Measurements from ENCODE around the gene TRAF3IP3. TPM values are rescaled to one million over a fixed set of nuclear protein-coding genes. Genes with fewer than 3 reads are reported as not detected.

Gene TRAF3IP3
- total and polyA plus RNA-seq, 2 donors from 2014 or later = 3.6 to 16.4 TPM

GRCh38 chr1:209708297-209708696, 47.6 kb upstream of the TRAF3IP3 start:
- intact Hi-C loops (cut with DNase I) = no loop called here
- FAIRE-seq (no peak), DNase-seq (no peak)
- Histone ChIP-seq H3K9me3 (ENCODE audit: control insufficient read depth in 2 of 3, insufficient read depth in 1 of 3, low read length in 3 of 3) (no peaks in the 10 kb centered on the region), H3K4me3 (ENCODE audit: low read length in 3 of 3) (no peak overlapping the region), H3K9ac (ENCODE audit: low read length in 3 of 3) (no peak overlapping the region), H3K27ac (ENCODE audit: low read depth in 2 of 2, low read length in 2 of 2) (no peak overlapping the region), H3K27me3 (ENCODE audit: control insufficient read depth, insufficient read depth, low read length) (no peaks in the 10 kb centered on the region), H3K36me3 (ENCODE audit: control insufficient read depth in 2 of 3, insufficient read depth in 3 of 3, low read length in 3 of 3) (no peaks in the 10 kb centered on the region), H3K4me1 (ENCODE audit: control insufficient read depth in 2 of 3, insufficient read depth in 2 of 3, low read depth in 1 of 3, low read length in 3 of 3) (peaks cover 0 to 8% (median 6%) of the 10 kb centered on the region in 3 donors)
- no peak for TF ChIP-seq CTCF (IDR thresholded peaks at IDR 0.05; ENCODE audit: borderline replicate concordance, extremely low read depth, insufficient read depth)

DNA sequence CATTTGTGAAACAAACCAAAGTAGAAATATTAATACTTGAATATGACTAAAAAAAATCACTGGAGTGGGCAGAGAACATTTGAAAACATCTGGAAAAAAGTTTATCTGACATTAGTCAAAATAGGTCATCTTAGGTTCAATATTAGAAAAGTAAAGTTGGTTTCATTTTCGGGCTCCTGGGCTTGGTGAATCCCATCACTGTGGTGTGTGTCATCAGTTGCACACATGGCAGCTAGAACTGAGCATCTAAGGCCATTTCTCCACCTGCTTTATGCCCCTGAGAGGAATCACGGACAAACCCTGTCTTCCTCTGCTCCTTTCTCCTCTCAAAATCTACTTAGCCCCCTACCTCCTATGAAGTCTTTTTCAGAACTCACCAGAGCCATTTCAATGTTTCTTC, 45.8 kb upstream of the TRAF3IP3 start:
- no peak for TF ChIP-seq CTCF (IDR thresholded peaks at IDR 0.05; ENCODE audit: borderline replicate concordance, extremely low read depth, insufficient read depth)

DNA sequence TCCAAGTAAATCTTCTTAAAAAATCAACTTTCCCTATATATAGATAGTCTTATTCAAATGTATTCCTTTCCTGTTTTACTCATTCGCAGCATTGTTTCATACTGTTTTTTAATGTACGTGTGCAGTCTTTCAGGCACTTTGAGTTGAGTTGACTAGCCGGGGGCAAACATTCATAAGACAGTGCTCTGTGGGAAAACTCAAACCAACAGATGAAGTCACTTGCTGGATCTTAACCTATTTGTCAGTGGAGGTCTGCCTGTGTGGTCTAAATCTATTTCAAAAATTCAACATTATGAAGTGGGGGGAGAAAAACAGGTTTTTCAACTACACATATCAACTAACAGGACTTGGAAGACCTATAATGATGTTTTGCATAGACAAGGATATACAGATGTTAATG, 45.0 kb upstream of the TRAF3IP3 start:
- Histone ChIP-seq H3K9ac (ENCODE audit: low read length in 3 of 3) (no peak overlapping the region), H3K4me1 (ENCODE audit: control insufficient read depth in 2 of 3, insufficient read depth in 2 of 3, low read depth in 1 of 3, low read length in 3 of 3) (peaks cover 0 to 8% (median 6%) of the 10 kb centered on the region in 3 donors), H3K27ac (ENCODE audit: low read depth in 2 of 2, low read length in 2 of 2) (no peak overlapping the region), H3K4me3 (ENCODE audit: low read length in 3 of 3) (no peak overlapping the region), H3K9me3 (ENCODE audit: control insufficient read depth in 2 of 3, insufficient read depth in 1 of 3, low read length in 3 of 3) (no peaks in the 10 kb centered on the region), H3K27me3 (ENCODE audit: control insufficient read depth, insufficient read depth, low read length) (no peaks in the 10 kb centered on the region), H3K36me3 (ENCODE audit: control insufficient read depth in 2 of 3, insufficient read depth in 3 of 3, low read length in 3 of 3) (no peaks in the 10 kb centered on the region)
- TF ChIP-seq CTCF (IDR thresholded peaks at IDR 0.05; ENCODE audit: borderline replicate concordance, extremely low read depth, insufficient read depth) = no peak
- DNase-seq (no peak), FAIRE-seq (no peak)
- intact Hi-C loops (cut with DNase I) = no loop called here

More for the DNA sequence above, 45.8 kb upstream of the TRAF3IP3 start:
- H3K4me1 ChIP-seq (ENCODE audit: control insufficient read depth in 2 of 3, insufficient read depth in 2 of 3, low read depth in 1 of 3, low read length in 3 of 3) = peaks cover 0 to 8% (median 6%) of the 10 kb centered on the region in 3 donors
- intact Hi-C loops (cut with DNase I) = no loop called here
- H3K36me3 ChIP-seq (ENCODE audit: control insufficient read depth in 2 of 3, insufficient read depth in 3 of 3, low read length in 3 of 3) = no peaks in the 10 kb centered on the region
- FAIRE-seq (no peak), DNase-seq (no peak)
- H3K4me3 ChIP-seq (ENCODE audit: low read length in 3 of 3) = no peak overlapping the region
- H3K9me3 ChIP-seq (ENCODE audit: control insufficient read depth in 2 of 3, insufficient read depth in 1 of 3, low read length in 3 of 3) = no peaks in the 10 kb centered on the region
- no peak overlapping the region for H3K27ac ChIP-seq (ENCODE audit: low read depth in 2 of 2, low read length in 2 of 2)
- no peaks in the 10 kb centered on the region for H3K27me3 ChIP-seq (ENCODE audit: control insufficient read depth, insufficient read depth, low read length)
- H3K9ac ChIP-seq (ENCODE audit: low read length in 3 of 3) = no peak overlapping the region

GRCh38 chr1:209714338-209714737, 41.5 kb upstream of the TRAF3IP3 start:
- TF ChIP-seq CTCF (IDR thresholded peaks at IDR 0.05; ENCODE audit: borderline replicate concordance, extremely low read depth, insufficient read depth) = no peak
- no peaks in the 10 kb centered on the region for H3K36me3 ChIP-seq (ENCODE audit: control insufficient read depth in 2 of 3, insufficient read depth in 3 of 3, low read length in 3 of 3)
- intact Hi-C loops (cut with DNase I) = no loop called here
- H3K27me3 ChIP-seq (ENCODE audit: control insufficient read depth, insufficient read depth, low read length) = no peaks in the 10 kb centered on the region
- H3K9me3 ChIP-seq (ENCODE audit: control insufficient read depth in 2 of 3, insufficient read depth in 1 of 3, low read length in 3 of 3) = no peaks in the 10 kb centered on the region
- DNase-seq = no peak
- H3K4me3 ChIP-seq (ENCODE audit: low read length in 3 of 3) = no peak overlapping the region
- no peak overlapping the region for H3K9ac ChIP-seq (ENCODE audit: low read length in 3 of 3)
- no peak for FAIRE-seq
- H3K27ac ChIP-seq (ENCODE audit: low read depth in 2 of 2, low read length in 2 of 2) = no peak overlapping the region
- H3K4me1 ChIP-seq (ENCODE audit: control insufficient read depth in 2 of 3, insufficient read depth in 2 of 3, low read depth in 1 of 3, low read length in 3 of 3) = no peaks in the 10 kb centered on the region
